Measurements from ENCODE around the gene IGF2BP3.

IGF2BP3 gene

DNA sequence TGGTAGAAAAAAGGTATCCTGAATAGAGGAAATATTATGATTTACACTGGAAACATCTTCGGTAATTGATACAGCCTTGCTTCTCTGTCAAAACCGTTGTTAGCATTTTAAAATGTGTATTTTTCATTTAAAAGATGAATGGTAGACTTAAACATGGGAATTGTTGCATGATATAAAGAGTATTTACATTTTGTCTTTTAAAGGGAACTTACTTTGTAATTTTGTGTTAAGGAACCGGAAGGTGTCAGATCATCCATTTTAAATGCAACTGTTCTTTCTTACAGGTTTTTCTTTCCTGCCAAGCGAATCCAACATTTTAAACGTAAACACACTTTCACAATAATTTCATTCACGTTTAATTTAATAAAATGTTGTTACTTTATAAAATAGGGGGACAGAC lies 1.8 kb upstream of the IGF2BP3 start:
- DNase-seq (ENCODE audit: low spot score): no peak

DNA sequence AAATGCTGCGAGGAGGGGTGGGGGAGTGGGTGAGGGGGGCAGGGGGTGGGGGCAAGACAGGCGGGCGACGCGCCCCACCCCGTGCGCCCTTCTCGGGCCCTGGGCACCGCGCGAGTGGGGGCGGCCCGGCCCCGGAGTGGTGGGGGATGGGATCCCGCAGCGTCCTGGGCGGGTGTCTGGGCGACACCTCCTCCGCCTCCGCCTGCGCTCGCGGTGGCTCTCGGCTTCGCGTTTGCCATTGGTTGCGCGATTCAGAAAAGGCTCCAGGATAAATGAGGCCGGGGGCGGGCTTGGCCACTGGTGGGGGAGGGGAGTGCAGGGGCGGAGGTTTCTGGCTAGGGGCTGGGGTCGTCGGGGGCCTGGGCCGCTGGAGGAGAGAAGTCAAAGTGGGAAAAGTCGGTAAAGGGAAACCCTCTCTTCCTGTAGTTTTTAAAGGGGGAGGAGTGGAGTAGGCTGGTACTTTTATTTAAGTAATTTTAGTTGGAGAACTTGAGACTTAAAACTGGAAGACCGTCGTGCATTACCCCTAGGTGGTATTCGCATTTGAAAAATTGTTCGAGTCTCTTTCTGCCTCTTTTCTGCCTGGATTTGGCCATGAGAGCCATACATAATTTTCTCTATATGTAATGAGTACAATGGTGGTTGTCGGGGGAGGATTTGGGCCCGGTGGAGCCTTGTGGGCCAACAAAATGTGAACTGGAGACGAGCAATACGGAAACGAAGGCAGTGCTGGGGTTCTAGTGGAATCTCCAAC lies 992 bp upstream of the IGF2BP3 start:
- no peak for DNase-seq (ENCODE audit: low spot score)

DNA sequence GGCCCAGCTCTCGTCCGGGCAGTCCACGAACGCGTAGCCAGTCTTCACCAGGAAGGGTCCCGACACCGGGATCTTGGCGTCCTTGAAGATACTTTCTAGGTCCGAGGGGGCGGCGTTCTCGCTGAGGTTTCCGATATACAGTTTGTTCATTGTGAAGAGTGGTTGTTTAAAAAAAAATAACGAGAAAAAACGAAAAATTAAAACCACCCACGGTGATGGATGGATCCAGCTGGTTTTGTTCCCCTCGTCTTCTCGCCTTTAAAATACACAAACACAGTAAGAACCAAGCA lies 385 bp downstream of the IGF2BP3 start:
- DNase-seq (ENCODE audit: low spot score): no peak

DNA sequence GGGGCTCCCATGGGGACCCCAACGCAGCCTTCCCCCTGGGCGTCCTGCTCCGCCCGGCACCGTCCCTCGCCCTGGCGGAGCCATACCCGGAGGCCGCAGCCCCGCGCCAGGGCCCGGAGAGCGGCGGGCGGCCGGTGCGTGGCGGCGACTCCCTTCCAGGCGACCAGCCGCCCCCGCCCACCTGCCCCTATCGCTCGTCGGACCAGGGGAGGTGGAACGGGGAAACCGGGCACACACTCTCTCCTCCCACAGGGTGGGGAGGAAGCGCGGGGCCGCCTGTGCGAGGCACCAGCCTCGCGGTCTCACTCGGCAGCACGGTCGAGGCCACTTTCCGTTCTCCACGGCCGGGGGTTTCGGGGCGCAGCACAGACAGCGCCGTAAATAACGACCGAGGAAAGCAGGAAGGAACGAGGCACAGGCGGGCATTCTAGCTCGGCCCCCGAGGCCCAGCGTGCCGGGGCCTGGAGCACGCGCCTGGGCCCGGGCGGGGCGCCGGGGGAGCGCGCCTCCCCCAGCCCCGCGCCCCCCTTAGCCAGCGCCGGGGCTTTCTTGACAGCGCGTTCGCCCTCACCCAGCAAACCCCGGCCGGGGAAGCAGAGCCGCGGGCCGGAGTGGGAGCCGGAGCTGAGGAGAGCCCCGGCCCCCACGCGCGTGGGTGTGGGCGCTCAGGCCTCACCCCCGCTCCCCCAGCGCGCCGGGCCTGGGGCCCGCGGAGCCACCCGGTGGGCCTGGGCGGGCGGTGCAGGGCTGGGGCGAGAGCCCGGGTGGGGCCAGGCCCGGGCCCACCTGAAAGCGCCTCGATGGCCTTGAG lies 936 bp downstream of the IGF2BP3 start:
- no peak for DNase-seq (ENCODE audit: low spot score)

DNA sequence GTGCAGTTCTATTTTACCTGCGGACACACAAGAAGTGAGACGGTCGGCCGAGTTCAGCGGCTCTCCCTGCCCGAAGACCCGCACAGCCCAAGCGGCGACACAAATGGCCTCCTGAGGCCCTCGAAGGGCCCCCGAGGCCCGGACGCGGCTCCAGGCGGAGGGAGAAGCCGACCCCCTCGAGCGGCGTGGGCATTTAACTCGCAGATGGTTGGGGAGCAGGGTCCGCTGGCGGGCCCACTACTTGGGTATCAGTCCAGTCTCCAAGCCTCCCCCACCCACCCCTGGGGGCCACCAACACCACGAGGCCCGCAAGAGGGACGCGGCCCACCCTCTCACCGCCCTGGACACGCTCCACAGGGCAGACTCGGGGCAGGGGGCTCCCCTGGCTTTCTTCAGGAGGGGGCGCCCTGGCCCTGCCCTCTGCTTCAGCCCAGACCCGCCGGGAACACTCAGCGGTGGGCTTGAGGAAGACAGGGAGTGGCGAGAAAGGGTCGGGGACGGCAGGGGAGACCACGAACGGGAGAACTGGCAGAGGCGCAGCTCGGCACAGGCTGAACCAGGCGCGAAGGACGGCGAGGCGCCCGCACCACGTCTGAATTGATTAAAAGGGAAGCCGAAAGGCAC lies 1.7 kb downstream of the IGF2BP3 start:
- DNase-seq (ENCODE audit: low spot score): no peak

DNA sequence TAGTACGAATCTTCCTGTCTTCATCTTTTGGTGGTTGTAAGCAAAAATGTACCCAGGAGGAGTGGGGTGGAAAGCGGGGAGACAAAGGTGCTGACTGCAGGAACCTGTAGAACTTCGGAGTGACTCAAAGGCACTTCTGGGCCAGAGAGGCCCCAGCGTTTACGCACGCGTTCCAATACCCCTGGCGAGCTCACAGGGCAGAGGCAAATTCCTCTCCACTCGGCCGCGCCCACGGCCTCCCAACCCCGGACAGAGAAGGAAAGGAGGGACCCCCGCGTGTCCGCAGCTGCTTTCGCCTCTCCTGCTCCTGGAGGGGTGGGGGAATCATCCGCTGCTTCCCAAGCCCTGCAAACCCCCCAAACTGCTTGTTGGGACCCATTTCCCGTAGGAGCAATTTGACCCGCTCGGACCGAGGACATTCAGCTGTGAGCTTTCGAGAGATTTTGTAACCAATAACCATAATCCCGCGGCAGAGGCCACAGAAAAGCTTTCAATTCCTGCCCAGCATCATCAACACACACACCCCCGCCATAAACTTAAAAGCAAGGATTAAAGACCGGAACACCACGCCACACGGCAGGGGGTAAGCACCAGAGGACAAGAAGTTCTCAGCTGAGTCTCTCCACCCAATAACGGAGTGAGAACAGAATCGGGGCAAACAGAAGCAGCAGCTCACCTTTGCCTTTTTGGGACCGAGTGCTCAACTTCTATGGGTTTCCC lies 2.3 kb downstream of the IGF2BP3 start:
- DNase-seq (ENCODE audit: low spot score): no peak

DNA sequence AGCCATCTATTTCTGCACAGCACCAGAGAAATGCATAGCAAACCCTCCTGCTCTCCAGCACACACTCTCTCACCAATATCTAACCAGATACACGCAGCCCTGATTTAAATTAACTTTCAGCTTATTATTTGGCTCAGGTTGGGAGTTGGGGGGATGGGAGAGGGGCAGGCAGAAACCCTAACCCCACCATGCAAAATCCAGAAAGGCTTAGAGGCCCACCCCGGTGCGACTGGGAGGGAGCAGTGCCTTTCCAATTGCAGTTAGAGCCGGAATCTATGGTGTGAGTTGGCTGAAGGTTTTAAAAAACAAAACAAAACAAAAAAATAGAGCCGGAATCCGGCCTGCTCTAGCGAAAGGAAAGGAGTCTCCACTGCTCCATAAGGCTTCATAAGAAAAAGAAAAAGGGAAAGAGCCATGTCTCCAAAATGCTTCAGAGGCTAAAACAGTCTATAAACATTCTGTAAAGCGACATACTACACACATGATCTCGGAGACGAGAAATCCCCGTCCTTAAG lies 2.9 kb downstream of the IGF2BP3 start:
- no peak for DNase-seq (ENCODE audit: low spot score)

DNA sequence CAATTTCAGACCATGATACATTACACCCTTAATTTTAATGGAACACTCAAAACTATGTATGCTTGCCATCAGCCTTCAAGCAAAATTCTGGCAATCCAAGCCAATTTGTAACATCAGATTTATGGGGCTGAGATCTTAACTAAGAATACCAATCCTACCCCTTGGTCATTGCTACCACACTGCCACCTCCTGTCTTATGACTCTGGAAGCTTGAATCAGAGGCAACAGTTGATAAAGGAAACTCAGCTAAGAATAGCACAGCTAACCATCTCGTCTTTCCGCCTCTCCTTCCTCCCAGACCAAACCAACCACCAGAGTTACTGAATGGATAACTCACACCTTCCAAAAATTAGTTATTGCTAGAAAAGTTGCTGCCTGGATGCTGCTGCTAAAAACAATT lies 7.4 kb downstream of the IGF2BP3 start:
- DNase-seq (ENCODE audit: low spot score): peak; percentile 40

DNA sequence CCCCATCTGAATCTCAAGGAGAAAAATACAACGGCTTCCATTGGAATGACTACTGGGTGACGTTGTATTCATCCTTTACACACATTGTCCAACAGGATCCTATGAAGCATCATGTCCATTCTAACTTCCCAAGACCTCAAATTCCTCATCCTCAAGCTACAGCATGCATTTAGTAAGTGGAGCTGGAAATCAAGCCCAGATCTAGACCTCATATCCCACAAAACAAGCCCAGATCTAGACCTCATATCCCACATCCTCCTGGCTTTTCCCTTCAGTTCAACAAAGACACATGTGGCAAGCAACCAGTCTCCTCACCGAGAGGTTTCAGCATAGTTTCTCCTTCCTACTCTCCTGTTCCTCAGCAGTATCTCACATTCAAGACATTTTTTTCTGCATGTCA lies 12.2 kb downstream of the IGF2BP3 start:
- no peak for DNase-seq (ENCODE audit: low spot score)

DNA sequence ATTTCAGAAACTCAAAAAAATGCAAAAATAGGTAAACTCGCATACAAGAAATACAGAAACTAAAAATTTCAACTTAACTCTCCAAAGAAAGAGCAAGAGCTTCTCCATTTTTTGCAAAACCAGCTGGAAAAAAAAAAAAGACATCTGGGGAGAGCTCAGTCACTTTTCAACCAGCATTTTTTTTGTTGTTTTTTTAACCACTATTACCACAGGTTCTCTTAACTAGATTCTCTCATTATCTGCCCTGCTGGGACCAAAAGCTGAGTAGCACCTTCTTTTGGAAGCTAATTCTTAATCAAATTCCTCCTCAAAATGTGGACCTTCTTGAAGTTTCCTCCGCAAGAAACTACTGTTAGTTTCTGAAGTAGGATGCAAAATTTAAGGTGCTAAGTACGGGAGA lies 14.2 kb downstream of the IGF2BP3 start:
- no peak for DNase-seq (ENCODE audit: low spot score)

DNA sequence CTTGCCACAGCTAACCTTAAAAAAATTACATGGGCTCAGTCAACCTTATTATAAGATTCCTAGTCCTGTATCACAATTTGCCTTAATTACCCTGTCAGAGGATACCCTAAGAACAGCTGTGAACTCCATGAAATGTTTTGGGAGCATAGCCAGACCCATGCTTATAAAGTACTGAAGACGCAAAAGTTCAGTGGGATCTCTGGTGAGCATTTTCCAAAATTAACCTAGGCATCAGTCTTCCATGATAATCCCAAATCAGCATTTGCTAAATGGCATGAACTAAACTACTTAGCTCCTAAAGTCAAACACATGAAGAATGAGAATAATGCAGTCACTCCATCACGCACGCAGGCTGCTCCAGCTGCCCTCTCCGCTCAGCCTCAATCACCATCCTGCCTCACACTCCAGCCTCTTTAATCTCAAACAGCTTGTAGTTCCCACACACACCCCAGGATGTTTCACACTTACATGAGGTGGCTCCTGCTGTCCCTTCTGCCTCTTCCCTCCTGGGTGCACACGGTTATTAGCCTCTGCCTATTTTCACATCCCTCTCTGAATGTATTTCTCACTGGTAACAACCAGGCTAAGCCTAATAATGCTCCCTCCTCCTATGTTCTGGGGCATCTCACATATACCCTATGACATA lies 15.3 kb downstream of the IGF2BP3 start:
- DNase-seq (ENCODE audit: low spot score): no peak

DNA sequence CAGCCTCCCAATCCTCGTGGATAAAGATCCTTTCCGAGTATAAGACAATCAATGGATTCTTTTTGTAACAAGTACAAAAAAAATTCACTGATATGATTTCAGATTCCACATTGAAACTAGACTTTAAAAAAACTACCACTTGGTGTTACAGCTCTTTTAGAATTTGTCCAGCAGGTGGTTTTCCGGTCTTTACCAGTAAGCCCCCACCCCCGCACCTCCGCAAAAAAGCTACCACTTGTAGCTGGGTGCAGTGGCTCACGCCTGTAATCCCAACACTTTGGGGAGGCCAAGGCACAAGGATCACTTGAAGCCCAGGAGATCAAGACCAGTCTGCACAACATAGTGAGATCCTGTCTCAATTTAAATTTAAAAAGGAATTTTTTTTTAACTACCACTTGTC lies 19.8 kb downstream of the IGF2BP3 start:
- no peak for DNase-seq (ENCODE audit: low spot score)

DNA sequence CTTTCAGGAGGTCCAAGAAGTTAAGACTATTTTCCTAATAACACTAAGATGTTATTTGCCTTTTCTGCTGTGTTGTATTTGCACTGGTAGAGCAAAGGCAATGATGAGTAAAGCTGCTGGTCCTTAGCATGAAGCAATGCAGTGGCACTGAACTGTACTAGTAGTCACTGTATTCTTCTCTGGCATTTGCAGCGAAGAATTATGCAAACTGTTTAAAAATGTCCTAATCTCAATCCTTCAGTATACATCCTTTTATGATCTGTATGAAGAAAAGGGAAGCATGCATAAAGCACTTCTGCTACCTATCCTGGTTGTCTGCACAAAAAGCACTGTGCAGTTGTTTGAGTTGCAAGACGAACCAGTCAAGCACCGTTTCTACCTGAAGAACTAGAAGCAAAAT lies 20.4 kb downstream of the IGF2BP3 start:
- DNase-seq (ENCODE audit: low spot score): no peak

DNA sequence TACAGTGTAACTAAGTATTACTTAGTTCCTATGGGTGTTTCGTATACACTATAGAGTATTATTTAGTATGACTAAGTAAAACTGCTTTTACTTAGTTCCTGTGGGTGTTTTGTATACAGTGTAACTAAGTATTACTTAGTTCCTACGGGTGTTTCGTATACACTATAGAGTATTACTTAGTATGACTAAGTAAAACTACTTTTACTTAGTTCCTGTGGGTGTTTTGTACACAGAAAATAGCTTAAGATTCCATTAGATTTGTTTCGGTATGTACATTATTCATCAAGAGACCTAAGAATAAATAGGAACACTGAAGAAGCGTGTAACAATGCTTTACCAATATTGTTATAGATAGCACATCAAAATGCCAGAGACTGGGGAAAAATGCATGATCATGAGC lies 25.0 kb downstream of the IGF2BP3 start:
- DNase-seq (ENCODE audit: low spot score): no peak

DNA sequence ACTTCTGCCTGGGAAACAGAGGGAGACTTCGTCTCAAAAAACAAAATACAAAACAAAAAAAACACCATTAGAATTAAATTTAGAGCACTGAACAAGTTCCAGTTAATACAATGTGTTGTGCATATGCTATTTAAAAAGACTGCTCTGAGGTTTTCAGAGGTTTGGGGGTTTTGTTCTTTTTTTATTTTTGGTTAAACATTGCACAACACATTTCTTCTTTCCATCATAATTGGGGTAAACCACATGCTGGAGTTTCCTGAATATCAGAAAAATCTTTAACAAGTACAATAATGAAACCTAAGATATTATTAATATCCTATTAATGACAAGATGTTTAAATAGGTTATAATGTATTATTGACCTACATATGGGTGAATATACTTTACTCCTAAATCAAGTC lies 26.3 kb downstream of the IGF2BP3 start:
- no peak for DNase-seq (ENCODE audit: low spot score)

DNA sequence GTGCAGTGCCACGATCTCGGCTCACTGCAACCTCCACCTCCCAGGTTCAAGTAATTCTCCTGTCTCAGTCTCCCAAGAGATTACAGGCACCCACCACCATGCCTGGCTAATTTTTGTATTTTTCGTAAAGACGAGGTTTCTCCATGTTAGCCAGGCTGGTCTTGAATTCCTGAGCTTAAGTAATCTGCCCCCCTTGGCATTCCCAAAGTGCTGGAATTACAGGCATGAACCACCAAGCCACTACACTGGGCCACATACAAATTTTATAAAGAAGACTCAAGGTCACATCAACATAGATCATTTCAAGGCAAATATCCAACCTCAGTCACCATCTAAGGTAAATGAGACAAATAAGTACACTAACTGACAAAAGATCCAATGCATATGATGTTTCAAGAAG lies 32.1 kb downstream of the IGF2BP3 start:
- DNase-seq (ENCODE audit: low spot score): no peak

DNA sequence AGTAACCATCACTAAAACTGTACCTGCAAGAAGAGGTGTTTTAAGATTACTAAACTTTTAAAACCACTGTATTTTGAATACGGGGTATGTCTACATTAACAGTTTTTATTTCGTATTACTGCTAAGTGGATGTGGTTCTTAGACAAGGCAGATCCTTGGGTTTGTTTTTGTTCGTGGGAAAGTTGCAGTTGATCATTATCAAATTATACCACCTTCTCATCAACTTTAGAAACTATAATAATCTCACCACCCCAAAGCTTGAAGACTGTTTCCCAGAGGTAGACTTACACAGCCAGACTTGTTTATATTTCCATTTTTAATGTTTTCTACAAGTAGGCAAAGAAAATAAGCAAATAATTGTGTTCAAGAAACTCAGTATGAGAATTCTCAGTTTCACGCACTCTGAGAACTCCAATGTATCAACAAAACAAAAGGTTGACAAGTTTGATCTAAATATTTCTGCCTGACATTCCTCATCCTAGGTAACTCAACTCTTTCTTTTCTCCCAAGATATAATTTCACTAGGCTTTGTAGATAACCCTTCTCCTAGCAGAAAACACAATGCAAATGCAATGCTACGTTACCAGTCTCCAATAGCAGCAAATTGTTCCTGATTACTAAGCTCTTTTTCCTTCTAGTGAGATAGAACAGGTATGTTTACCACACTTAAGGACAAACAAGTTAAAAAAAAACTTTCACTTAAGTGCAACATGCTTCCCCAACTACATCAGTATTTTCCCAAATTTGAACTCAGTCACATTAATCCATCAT lies 36.0 kb downstream of the IGF2BP3 start:
- no peak for DNase-seq (ENCODE audit: low spot score)

DNA sequence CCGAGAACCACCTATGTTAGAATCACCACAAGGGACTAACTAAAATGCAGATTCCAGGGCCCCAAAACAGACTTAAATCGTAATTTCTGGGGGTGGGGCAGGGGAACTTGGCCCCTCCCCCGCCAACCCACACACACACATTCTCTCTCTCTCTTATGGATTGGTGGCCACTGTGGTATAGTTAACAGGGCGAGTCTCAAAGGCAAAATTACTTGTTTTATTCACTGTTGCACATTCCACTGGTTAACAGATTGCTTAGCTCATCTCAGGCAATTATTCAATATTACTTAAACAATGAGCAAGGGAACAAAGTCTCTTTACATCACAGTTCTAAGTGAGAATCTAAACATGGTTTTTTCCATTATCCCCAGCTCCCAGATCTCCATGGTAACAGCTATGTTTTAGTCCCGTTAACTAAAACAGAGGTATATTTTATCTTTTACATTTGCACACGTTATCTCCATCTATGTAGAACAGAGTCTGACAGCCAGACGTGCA lies 38.5 kb downstream of the IGF2BP3 start:
- DNase-seq (ENCODE audit: low spot score): no peak

DNA sequence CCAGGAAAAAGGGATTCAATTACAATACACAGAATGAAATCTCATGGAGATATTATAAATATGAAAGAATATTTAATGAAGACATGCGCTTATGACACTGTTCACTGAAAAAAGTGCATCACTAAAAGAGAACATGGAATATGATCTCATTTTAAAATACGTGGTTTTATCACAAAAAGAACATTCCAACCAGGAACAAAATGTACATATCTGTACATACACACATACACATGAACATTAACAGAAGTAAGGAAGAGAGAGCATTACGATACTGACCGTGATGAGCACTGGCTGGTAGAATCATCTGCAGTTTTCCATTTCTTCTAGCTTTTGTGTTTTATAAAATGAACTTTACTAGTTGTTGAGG lies 39.4 kb downstream of the IGF2BP3 start:
- DNase-seq (ENCODE audit: low spot score): no peak

DNA sequence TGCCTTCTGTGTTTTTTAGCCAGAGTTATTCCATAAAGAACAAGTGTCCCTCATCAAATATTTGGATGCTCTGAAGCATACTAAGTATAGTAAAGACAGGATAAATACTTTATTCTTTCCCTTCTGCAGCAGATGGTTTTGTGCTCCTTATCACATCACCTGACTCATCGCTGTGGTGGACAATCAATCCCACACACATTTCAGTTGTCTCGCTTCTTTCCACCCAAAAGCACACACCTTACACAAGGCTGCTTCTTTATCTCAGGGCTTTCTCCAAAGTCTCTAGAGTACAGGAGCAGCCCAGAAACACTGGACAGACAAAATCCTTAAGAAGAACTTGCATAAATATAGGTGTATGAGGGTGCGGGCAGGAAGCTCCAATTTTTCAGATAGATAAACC lies 43.4 kb downstream of the IGF2BP3 start:
- DNase-seq (ENCODE audit: low spot score): no peak

DNA sequence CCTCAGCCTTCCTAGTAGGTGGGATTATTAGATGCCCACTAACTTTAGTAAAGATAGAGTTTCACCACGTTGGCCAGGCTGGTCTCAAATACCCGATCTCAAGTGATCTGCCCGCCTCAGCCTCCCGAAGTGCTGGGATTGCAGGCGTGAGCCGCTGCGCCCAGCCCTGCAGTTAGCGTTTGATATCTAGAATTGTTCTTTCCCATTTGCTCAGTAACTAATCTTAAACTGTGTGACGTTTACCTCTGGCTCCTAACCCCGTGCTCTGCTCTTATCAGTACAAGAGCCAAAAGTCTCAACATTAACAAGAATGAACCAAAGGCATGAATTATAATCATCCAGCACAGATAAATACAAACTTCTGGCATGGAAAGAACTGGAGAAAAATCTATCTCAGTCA lies 47.4 kb downstream of the IGF2BP3 start:
- no peak for DNase-seq (ENCODE audit: low spot score)

Data from AG20443 (cell line).